WTC11 (cell line): ENCODE results near the gene PNPLA8.

Experiments used
- ATF3 ChIP-seq: sonication (generic); formaldehyde crosslinking; conservative IDR thresholded peaks from 2 replicates; pipeline ENCODE4 v1.8.1; 2022; ENCODE audit warnings: mild to moderate bottlenecking, missing genetic modification reagents
- CDX4 ChIP-seq: fragments of 250-450 bp; sonication (Bioruptor Pico); IDR thresholded peaks from 2 replicates; pipeline ENCODE4 v1.9.0; 2021; ENCODE audit warnings: moderate library complexity, mild to moderate bottlenecking, inconsistent platforms, borderline replicate concordance
- FOXP1 ChIP-seq: sonication (generic); formaldehyde crosslinking; IDR thresholded peaks from 2 replicates; pipeline ENCODE4 v1.8.0; 2022; ENCODE audit warnings: missing genetic modification reagents, mild to moderate bottlenecking, moderate library complexity, borderline replicate concordance
- GABPB1 ChIP-seq: sonication (generic); formaldehyde crosslinking; IDR thresholded peaks from 2 replicates; pipeline ENCODE4 v1.8.1; 2023; ENCODE audit warnings: mild to moderate bottlenecking, missing genetic modification reagents
- TCF7 ChIP-seq: sonication (generic); formaldehyde crosslinking; IDR thresholded peaks from 2 replicates; pipeline ENCODE4 v1.8.0; 2022; ENCODE audit warnings: mild to moderate bottlenecking, low read depth, missing genetic modification reagents, moderate library complexity
- TEAD4 ChIP-seq: sonication (generic); formaldehyde crosslinking; IDR thresholded peaks from 2 replicates; pipeline ENCODE4 v1.8.0; 2022; ENCODE audit warnings: mild to moderate bottlenecking, missing genetic modification reagents
- USF1 ChIP-seq: sonication (generic); formaldehyde crosslinking; IDR thresholded peaks from 2 replicates; pipeline ENCODE4 v1.8.0; 2022; ENCODE audit warnings: mild to moderate bottlenecking, missing genetic modification reagents
- ZNF138 ChIP-seq: sonication (generic); formaldehyde crosslinking; conservative IDR thresholded peaks from 2 replicates; pipeline ENCODE4 v1.8.1; 2022; ENCODE audit warnings: mild to moderate bottlenecking, moderate library complexity, missing genetic modification reagents
- ZNF317 ChIP-seq: sonication (generic); formaldehyde crosslinking; IDR thresholded peaks from 2 replicates; pipeline ENCODE4 v1.8.1; 2023; ENCODE audit warnings: low read depth, mild to moderate bottlenecking, moderate library complexity, missing genetic modification reagents, borderline replicate concordance
- TF ChIP-seq, protein P1 (sequence below): sonication (generic); formaldehyde crosslinking; IDR thresholded peaks from 2 replicates; pipeline ENCODE4 v1.8.1; 2023; ENCODE audit warnings: mild to moderate bottlenecking, missing genetic modification reagents, moderate library complexity
- TF ChIP-seq, protein P2 (sequence below): fragments of 200-600 bp; IDR thresholded peaks from 2 replicates; pipeline ENCODE4 v1.8.0; 2022; ENCODE audit warnings: antibody characterized with exemption
- TF ChIP-seq, protein P3 (sequence below): sonication (generic); formaldehyde crosslinking; IDR thresholded peaks from 2 replicates; pipeline ENCODE4 v1.8.1; 2022; ENCODE audit warnings: mild to moderate bottlenecking, moderate library complexity, missing genetic modification reagents
- TF ChIP-seq, protein P4 (sequence below): sonication (generic); formaldehyde crosslinking; IDR thresholded peaks from 2 replicates; pipeline ENCODE4 v1.8.0; 2022; ENCODE audit warnings: mild to moderate bottlenecking, missing genetic modification reagents

DNA sequence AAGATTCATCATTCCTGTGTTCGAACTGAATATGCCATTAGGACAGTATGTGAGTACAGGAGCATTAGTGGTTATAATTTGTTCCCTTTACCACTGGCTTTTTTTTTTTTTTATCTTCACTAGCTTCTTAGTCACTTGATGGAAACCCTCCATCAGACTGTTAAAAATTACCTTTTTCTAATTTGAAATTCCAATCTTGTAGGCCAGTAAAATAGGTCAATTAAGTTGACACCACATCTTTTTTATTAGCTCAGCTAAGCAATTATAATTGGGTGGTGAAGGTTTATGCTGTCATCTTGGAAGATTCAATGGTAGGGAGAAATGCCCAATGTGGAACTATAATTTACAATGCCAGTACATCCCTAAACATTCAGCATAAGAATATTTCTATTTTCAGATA is 75.8 kb downstream of the PNPLA8 start:
- TF ChIP-seq TEAD4 (CRISPR knock-in tag) (no peak), ZNF317 (CRISPR knock-in tag) (no peak), CDX4 (no peak), GABPB1 (CRISPR knock-in tag) (no peak), FOXP1 (CRISPR knock-in tag) (no peak), USF1 (CRISPR knock-in tag) (no peak), TCF7 (CRISPR knock-in tag) (no peak), ZNF138 (CRISPR knock-in tag) (no peak), ATF3 (CRISPR knock-in tag) (no peak)
- TF ChIP-seq, protein P1, sequence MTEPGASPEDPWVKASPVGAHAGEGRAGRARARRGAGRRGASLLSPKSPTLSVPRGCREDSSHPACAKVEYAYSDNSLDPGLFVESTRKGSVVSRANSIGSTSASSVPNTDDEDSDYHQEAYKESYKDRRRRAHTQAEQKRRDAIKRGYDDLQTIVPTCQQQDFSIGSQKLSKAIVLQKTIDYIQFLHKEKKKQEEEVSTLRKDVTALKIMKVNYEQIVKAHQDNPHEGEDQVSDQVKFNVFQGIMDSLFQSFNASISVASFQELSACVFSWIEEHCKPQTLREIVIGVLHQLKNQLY (CRISPR knock-in tag), result no peak
- TF ChIP-seq, protein P2, sequence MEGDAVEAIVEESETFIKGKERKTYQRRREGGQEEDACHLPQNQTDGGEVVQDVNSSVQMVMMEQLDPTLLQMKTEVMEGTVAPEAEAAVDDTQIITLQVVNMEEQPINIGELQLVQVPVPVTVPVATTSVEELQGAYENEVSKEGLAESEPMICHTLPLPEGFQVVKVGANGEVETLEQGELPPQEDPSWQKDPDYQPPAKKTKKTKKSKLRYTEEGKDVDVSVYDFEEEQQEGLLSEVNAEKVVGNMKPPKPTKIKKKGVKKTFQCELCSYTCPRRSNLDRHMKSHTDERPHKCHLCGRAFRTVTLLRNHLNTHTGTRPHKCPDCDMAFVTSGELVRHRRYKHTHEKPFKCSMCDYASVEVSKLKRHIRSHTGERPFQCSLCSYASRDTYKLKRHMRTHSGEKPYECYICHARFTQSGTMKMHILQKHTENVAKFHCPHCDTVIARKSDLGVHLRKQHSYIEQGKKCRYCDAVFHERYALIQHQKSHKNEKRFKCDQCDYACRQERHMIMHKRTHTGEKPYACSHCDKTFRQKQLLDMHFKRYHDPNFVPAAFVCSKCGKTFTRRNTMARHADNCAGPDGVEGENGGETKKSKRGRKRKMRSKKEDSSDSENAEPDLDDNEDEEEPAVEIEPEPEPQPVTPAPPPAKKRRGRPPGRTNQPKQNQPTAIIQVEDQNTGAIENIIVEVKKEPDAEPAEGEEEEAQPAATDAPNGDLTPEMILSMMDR, result no peak
- TF ChIP-seq, protein P3, sequence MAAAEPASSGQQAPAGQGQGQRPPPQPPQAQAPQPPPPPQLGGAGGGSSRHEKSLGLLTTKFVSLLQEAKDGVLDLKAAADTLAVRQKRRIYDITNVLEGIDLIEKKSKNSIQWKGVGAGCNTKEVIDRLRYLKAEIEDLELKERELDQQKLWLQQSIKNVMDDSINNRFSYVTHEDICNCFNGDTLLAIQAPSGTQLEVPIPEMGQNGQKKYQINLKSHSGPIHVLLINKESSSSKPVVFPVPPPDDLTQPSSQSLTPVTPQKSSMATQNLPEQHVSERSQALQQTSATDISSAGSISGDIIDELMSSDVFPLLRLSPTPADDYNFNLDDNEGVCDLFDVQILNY (CRISPR knock-in tag), result no peak
- TF ChIP-seq, protein P4, sequence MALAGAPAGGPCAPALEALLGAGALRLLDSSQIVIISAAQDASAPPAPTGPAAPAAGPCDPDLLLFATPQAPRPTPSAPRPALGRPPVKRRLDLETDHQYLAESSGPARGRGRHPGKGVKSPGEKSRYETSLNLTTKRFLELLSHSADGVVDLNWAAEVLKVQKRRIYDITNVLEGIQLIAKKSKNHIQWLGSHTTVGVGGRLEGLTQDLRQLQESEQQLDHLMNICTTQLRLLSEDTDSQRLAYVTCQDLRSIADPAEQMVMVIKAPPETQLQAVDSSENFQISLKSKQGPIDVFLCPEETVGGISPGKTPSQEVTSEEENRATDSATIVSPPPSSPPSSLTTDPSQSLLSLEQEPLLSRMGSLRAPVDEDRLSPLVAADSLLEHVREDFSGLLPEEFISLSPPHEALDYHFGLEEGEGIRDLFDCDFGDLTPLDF (CRISPR knock-in tag), result no peak
